HG02870 (cell line): ENCODE measurements around the gene FHAD1.
"Not testable (repeated sequence)": the region's sequence is repeated elsewhere in the genome, so short reads cannot be mapped to it uniquely, and the experiment has no call there.

ENCODE experiments used
- ATAC-seq: cut with Tn5 transposase; IDR thresholded peaks from one replicate; pipeline ENCODE4 v1.9.1; 2021; ENCODE audit warnings: mild to moderate bottlenecking, moderate library complexity; ENCODE audit not compliant: unreplicated experiment

Gene FHAD1

DNA sequence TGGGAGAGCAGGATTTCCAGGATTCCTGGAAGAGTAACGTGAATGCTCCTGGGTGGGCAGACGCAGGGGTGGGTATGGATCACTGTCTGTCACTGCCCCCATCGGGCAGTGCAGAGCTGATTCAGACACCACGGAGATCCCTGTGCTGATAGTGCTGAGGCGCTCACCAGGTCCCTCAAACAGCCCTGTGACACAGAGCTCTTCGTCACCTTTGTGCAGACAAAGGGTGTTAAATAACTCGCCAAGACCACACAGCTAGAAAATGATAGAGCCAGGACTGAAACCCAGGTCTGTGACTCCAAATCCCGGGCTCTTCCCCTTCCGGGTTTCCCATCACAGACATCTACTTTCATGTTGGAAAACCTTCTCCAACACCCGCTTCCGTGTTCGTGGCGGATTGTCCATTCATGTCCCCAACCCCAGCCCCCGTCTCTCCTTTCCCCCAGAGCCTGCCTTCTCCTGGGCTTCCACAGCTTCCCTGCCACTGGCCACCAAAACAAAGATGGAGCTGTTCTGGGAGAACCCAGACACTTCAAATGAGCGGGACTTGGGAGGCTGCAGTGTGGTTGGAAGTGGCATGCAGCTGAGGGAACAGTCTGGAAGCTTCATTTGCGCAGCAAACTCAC is 165.3 kb downstream of the FHAD1 start:
- no peak for ATAC-seq

DNA sequence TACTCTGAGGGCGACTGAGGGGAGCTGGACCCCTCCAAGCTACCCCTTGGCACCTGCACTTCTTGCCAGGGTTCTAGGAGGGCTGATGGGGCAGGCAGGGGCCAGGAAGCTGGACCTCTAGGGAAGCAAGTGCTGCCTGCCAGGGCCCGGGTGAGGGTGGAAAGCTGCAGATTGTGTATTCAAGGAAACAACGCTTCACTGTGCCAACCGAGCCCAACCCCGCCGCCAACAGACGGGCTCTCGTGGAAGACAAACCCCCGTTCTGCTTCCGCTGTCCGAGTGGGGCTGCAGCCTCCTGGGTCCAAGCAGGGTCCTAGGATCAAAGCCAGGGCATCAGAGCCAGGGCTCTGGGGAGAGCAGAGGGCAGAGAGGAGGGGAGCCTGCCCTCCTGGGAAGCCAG is 165.8 kb downstream of the FHAD1 start:
- ATAC-seq, result no peak

DNA sequence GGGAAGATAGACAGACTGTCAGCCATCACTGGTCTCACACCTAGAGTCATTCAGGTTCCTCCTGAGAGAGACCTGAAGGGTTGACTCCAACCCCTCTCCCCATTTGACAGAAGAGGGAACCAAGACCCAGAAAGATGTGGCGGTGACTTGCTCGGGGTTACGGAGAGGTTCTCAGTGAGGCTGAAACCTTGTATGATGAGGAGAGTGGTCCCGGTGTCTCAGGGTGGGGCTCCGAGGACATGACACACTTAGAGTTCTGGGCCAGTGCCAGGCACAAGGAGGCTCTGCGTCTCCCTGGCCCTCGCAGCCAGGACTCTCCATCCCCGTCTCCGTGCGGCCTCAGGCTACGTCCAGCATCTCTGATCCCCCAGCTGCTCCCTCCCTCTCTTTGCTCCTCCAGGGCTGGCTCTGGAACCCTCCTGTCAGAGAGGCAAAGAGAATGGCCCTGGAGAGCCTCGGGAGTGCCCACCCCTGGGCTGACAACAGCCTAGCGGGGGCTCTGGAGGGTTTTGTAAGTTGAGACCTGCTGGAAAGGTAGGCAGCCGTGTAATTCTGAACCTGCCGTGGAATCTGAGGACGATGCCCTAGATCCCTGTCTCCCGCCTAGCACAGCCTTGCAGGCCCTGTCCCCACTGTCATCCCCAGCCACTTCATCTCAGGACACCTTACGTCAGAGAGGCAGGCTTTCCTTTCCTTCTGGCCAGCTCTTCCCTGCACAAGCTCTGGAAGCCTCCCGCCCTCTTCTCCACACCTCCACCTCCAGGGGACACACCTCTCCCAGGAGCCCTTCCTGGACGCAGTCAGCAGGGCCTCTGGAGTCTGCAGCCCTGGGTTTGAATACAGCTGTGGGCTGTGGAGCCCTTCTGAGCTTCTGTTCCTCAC is 166.8 kb downstream of the FHAD1 start:
- ATAC-seq, result no peak

DNA sequence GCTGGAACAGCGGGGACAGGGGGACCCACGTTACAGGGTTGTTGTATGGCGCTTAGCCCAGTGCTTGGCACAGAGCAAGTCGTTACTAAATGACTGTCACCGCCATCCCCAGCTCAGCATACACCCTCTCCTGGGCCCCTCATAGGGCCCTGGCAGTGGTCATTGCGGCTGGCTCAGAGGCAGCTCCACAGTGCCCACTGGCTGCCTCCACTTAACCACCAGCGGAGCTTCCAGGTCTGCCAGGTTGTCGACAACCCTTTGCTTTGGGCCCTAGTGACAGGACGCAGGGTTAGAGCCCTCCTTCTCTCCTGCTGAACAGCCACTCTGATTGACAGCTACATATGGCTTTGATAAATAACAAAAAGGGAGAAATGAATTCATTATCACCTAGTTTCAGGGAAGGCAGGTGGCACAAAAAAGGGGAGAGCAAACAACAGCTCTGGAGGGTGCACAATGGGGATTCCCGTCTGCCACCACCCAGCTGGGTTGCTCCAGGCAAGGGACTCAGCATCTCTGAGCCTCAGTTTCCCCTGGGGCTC is 167.5 kb downstream of the FHAD1 start:
- ATAC-seq, result no peak

DNA sequence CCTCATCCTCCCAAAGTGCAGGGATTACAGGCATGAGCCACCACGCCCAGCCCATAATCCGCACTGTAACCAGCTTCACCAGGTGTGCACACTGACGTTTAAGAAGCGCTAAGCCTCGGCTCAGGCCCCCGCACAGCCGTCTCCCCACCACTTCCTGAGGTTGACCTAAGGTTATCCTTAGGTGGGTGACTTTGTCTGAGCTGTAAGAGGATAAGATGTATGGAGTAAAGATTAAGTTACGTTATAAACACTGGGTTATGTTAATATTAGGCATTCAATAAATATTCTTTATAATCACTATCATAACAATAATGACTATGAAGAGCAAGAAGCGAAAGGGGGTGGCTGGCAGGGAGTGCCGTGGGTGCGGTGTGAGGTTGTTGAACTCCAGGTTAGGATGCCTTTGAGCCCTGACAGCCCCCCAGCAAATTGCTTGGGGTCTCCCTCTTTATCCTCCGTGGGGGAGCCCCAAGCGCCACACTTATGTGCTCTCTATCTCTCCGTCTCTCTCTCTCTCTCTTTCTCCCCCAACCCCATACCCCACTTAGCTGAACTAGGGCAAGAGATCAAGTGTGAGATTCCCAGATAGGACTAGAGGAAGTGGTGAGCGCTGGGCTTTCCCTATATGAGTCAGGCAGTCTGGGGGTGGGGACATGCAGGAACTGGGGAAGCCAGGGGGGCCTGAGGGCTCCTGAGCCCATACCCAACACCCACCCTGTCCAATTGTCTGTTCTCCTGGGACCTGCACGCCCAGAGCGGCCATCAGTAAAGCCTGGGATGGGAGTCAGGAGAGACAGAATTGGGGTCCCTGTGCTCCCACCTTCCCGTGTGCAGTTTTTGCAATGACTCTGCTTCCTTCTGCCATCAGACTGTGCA is 170.3 kb downstream of the FHAD1 start:
- ATAC-seq, result no peak

DNA sequence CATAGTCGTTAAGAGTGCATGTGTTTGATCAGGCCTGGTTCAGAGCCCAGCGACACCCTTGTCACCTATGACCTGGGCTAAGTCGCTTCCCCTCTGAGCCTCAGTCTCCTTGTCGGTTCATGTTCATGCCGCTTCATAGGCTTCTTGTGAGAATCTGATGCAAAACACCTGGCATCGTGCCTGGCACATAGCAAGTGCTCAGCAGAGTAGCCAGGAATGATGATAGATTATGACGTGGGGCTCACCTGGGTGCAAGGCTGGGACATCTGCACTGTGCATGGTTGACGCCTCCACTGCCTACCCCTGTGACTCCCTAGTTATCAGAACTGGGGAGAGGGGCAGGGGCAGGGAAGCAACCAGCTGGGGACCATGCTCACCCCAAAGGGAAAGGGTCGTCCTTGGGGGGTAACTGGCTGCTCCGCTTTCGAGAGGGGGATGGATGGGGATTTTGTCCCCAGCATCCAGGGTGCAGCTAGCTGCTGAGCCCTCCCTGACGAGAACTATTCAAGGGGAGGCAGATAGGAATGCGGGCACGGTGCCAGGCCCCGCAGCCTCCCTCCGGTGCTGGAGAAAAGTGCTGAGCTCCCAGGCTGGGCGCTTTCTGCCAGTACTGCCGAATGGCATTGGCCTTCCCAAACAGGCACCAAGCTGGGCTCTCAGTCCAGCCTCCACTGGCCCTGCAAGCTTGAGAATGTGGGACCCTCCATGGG is 171.9 kb downstream of the FHAD1 start:
- ATAC-seq, result no peak

DNA sequence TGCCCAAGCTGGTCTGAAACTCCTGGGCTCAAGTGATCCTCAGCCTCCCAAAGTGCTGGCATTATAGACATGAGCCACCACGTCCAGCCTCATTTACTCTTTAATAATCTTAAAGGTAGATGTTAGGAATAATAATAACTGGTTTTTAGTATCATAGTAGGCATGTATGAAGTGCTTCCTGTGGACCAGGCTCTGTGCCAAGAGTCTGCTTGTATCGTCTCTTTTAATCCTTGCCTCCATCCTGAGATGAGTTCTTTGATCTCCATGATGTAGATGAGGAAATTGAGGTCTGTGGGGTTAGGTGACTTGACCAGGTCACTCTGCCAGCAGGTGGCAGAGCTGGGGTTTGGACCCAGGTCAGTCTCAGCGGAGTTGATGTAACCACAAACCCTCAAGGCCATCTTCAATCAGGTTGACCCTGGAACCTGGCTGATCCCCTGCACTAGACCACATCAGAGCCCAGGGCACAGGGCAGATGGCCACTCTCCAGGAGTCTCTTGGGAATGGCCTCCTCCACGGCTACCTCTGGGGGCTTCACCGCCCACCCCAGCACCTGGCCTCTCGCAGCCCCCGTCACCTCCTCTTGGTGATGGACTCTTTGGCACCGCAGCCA is 173.9 kb downstream of the FHAD1 start:
- no peak for ATAC-seq

DNA sequence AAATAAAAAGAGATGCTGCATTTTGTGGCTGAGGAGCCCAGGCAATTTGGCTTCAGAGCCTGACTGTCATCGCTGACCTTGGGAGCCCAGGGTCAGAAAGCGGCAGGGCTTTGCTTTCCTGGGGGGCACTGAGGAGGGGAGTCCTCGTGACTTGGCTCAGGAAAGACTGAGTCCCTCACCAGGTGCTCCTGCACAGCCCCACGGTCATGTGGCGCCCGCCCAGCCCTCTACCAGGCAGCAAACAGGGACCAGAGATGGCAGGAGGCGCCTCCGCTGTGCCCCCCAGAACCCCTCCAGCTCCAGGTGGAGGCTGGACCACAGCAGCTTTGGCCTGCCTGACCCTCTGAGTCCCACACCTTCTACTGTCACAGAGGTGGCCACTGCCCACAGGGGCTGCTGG is 175.8 kb downstream of the FHAD1 start:
- no peak for ATAC-seq

DNA sequence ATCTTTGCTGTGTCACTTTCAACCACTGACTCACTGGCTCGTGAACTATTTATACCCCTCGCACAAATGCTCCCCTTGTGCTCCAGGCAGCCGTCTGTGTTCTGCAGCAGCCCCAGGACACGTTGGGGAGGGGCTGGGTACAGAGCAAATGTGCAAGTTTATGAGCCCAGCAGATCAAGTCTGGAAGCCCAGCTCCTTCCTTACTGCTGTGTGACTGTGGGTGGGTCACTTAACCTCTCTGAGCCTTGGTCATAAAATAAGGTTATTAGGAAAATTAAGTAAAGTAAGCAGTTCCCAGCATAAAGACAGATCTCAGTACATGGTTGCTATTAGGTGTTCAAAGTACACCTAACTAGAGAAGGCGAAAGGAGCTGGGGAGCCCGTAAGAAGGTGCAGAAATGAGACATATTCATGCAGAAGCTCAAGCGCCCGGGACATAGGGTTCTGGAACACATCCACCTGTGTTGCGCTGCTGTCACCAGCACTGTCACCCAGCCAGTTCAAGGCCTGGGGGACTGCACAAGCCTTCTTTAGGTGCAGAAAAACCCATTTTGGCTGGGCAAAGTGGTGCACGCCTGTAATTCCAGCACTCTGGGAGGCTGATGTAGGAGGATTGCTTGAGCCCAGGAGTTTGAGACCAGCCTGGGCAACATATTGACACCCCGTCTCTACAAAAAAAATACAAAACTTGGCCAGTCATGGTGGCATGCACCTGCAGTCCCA is 176.5 kb downstream of the FHAD1 start:
- no peak for ATAC-seq

DNA sequence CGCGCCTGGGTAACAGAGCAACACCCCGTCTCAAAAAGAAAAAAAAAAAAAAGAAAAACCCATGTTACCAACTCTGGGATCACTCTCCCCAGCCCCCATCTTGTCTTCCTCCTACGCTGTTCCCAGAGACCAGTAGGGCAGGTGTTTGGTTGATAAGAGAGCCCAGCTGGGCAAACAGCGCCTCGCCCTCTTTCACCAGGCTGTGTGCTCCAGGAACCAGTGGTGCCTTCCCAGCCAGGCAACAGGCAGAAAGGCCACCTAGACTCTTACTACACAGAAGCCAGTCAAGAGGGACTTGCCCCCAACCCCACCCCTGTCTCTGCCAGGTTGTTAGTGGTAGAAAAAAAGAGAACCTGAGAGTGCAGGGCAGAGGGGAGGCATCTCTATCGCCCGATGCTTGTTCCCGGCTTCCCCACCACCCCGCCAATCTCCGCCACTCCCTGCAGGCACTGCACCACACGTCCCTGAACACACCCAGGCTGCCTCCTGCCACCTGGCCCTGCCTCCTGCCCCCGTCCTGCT is 177.2 kb downstream of the FHAD1 start:
- no peak for ATAC-seq

DNA sequence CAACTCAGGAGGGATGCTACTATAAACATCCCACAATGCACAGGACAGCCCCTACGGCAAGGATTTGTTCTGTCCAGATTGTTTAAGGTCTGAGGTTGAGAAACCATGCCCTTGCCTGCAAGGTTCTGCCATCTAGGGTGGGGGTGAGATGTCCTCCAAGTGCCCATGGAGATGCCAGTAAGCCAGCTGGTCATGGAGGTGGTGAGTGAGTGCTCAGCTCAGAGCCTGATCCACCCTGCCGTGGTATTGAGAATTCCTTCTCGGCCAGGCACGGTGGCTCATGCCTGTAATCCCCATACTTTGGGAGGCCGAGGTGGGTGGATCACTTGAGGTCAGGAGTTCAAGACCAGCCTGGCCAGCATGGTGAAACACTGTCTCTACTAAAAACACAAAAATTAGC is 178.0 kb downstream of the FHAD1 start:
- ATAC-seq, result no peak

DNA sequence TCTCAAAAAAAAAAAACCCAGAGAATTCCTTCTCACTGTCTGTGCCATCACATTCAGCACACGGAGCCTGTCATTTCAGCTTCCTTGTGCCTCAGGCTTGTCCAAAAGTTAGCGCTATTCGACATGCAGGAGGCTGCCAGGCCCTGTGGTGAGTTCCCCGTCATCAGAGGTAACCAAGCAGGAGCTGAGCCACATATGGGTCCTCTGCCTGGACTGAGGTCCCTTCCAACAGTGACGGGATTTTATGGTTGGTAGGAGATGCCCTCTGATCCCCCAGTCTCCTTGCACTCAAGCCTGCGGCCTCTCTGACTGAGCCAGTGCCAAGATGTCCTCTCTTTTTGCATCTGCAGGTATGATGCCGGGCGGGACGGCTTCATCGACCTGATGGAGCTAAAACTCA is 178.5 kb downstream of the FHAD1 start:
- ATAC-seq, result no peak

DNA sequence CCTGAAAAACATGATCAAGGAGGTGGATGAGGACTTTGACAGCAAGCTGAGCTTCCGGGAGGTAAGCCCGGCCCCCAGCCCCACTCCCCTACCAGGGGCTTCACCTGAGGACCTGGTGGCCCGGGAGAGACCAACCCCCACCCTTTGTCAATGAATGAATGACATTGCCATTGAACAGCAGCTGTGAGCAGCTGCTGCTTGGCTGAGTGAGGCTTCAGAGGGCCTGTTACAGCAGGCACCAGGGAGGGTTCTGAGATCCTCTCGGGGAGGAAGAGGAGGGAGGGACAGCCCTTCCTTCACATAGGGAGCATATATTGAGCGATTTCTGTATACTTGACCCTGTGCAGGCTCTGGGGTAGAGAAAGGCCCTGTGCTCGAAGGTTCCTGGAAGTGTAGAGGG is 178.9 kb downstream of the FHAD1 start:
- ATAC-seq, result no peak

DNA sequence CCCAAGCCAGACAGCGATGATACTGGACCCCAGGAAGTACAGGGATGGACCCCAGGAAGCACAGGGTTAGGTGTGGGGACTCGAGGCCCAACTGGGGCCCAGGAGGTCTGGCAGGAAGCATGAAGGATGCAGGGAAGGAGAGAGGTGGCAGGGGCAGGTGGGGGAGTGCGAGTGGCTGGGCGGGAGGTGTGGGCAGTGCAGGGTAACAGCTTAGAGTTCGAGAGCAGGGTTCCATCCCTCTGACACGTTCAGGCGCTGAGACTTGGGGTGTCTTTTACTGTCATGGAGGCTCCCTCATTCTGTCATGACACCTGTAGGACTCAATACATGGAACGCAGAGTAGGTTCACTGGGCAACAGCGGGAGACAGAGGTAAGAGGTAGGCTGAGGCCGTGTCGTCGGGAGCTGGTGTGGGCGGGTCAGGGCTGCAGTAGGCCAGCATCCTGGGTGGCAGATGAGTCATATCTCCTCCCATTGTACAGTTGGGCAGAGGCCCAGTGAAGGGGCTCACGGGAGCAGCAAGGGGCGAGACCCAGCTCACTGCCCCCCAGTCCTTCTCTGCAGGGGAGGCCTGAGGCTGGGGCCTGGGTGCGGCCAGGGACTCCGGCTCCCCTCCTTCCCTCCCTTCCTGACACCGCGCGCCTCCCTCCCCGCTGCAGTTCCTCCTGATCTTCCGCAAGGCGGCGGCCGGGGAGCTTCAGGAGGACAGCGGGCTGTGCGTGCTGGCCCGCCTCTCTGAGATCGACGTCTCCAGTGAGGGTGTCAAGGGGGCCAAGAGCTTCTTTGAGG is 179.7 kb downstream of the FHAD1 start:
- no peak for ATAC-seq

DNA sequence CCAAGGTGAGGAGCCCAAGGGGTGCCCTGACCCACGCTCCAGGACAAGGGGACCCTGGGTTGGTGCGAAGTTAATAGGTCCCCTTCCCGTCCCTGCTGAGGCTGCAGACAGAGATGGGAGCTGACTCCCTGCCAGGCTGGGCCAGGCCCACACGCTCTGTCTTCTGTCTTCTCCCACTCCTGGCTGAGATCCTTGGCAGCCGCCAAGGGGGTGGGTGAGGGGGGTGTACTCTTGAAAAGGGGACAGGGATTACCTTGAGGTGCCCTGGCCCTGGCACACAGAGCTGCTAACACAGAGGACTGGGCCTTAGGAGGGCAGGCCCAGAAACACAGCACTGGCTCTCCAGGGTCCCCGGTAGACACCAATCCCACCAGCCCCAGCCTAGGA is 180.2 kb downstream of the FHAD1 start:
- no peak for ATAC-seq

DNA sequence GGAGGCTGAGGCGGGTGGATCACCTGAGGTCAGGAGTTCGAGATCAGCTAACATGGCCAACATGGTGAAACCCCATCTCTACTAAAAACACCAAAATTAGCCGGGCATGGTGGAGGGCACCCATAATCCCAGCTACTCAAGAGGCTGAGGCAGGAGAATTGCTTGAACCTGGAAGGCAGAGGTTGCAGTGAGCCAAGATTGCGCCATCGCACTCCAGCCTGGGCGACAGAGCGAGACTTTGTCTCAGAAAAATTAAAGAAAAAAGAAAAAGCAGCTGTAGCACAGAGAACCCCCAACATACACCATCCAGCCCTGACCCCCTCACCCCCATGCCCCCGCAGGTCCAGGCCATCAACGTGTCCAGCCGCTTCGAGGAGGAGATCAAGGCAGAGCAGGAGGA is 181.2 kb downstream of the FHAD1 start:
- not testable (repeated sequence) for ATAC-seq

DNA sequence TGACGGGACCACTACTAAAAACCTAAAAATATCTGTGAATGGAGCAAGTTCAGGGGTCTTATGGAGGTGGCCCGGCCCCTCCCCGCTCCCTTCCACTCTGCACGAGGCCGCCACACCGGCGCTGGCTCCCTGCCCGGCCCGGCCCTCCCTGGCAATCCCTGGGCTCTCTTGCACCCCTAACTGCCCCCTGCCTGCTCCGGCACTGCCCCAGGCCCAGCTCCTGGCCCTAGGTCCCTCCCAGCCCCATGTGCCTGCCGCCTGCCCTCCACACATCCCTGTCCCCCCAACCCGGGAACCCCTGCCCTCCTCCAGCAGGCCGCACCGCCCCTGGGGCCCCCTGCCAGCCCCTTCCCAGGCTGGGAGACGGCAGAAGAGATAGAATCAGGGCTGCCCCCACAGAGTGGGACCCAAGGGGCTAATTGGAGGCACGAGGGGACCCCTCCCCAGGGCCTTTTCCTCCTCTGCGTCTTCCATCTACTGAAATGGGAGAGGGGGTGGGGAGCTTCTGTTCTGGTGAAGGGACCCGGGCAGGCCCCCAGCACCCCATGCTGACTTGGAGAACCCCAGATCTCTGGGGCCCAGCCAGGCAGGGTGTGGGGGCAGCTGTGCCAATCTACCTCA is 181.9 kb downstream of the FHAD1 start:
- ATAC-seq, result no peak

DNA sequence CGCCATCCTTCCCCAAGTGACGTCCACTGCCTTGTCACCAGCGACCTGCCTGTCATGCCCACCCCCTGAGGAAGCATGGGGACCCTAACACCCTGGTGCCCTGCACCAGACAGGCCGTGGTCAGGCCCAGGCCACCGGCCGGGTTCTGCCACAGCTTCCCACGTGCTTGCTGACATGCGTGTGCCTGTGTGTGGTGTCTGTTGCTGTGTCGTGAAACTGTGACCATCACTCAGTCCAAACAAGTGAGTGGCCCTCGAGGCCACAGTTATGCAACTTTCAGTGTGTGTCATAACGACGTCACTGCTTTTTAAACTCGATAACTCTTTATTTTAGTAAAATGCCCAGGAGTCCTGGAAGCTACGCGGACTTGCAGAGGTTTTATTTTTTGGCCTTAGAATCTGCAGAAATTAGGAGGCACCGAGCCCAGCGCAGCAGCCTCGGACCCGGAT is 182.7 kb downstream of the FHAD1 start:
- no peak for ATAC-seq
